Ishikawa (cell line): ENCODE measurements around the gene WDHD1.

Experiments used
- CEBPB ChIP-seq: IDR thresholded peaks from 2 replicates; pipeline ENCODE4 v1.6.1; 2012
- CREB1 ChIP-seq: IDR thresholded peaks from 2 replicates; pipeline ENCODE4 v1.6.1; 2012; ENCODE audit warnings: low read depth
- EGR1 ChIP-seq: IDR thresholded peaks from 2 replicates; pipeline ENCODE4 v1.6.1; 2012
- EP300 ChIP-seq: IDR thresholded peaks from 2 replicates; pipeline ENCODE4 v1.6.1; 2012; ENCODE audit warnings: borderline replicate concordance
- FOXM1 ChIP-seq: IDR thresholded peaks from 2 replicates; pipeline ENCODE4 v1.6.1; 2012; ENCODE audit warnings: low read depth, borderline replicate concordance
- MAX ChIP-seq: IDR thresholded peaks from 2 replicates; pipeline ENCODE4 v1.6.1; 2012
- NFIC ChIP-seq: IDR thresholded peaks from 2 replicates; pipeline ENCODE4 v1.6.1; 2012
- RAD21 ChIP-seq: IDR thresholded peaks from 2 replicates; pipeline ENCODE4 v1.6.1; 2012; ENCODE audit warnings: low read depth
- REST ChIP-seq: IDR thresholded peaks from 2 replicates; pipeline ENCODE4 v1.6.1; 2012; ENCODE audit warnings: low read depth, mild to moderate bottlenecking
- TAF1 ChIP-seq: IDR thresholded peaks from 2 replicates; pipeline ENCODE4 v1.6.1; 2012; ENCODE audit warnings: low read depth, mild to moderate bottlenecking
- TCF12 ChIP-seq: IDR thresholded peaks from 2 replicates; pipeline ENCODE4 v1.6.1; 2012; ENCODE audit warnings: low read depth
- TEAD4 ChIP-seq: IDR thresholded peaks from 2 replicates; pipeline ENCODE4 v1.6.1; 2012
- USF1 ChIP-seq: IDR thresholded peaks from 2 replicates; pipeline ENCODE4 v1.6.1; 2012
- YY1 ChIP-seq: IDR thresholded peaks from 2 replicates; pipeline ENCODE4 v1.6.1; 2012; ENCODE audit warnings: low read depth
- ZBTB7A ChIP-seq: IDR thresholded peaks from 2 replicates; pipeline ENCODE4 v1.6.1; 2012; ENCODE audit warnings: low read depth

Gene WDHD1

GRCh38 chr14:55048900-55049436, 22.1 kb upstream of the WDHD1 start:
- TF ChIP-seq EP300 (no peak), NFIC (no peak), EGR1 (no peak), MAX (no peak), TEAD4 (no peak), RAD21 (no peak)

GRCh38 chr14:55047301-55048053, 20.6 kb upstream of the WDHD1 start:
- TF ChIP-seq EGR1 (no peak), TAF1 (no peak), NFIC (no peak)

GRCh38 chr14:55045087-55045486, 18.2 kb upstream of the WDHD1 start:
- no peak for TF ChIP-seq ZBTB7A
- no peak for TF ChIP-seq CREB1
- TF ChIP-seq EP300, result no peak
- no peak for TF ChIP-seq CEBPB
- TF ChIP-seq TEAD4, result no peak
- TF ChIP-seq TCF12, result no peak
- no peak for TF ChIP-seq USF1
- TF ChIP-seq NFIC, result no peak
- TF ChIP-seq TAF1, result no peak
- TF ChIP-seq FOXM1, result no peak
- no peak for TF ChIP-seq MAX
- no peak for TF ChIP-seq REST

GRCh38 chr14:55043528-55043927, 16.6 kb upstream of the WDHD1 start:
- no peak for TF ChIP-seq TEAD4
- TF ChIP-seq YY1, result no peak
- no peak for TF ChIP-seq MAX
- no peak for TF ChIP-seq USF1
- TF ChIP-seq TAF1, result no peak
- no peak for TF ChIP-seq RAD21
- TF ChIP-seq EGR1, result no peak
- TF ChIP-seq TCF12, result no peak
- TF ChIP-seq NFIC, result no peak
- TF ChIP-seq ZBTB7A, result no peak
- TF ChIP-seq REST, result no peak

GRCh38 chr14:55038708-55039107, 11.8 kb upstream of the WDHD1 start:
- TF ChIP-seq RAD21, result no peak
- TF ChIP-seq EGR1, result no peak

GRCh38 chr14:55031190-55031589, 4.3 kb upstream of the WDHD1 start:
- TF ChIP-seq FOXM1, result no peak
- TF ChIP-seq USF1, result no peak
- TF ChIP-seq YY1, result no peak
- no peak for TF ChIP-seq RAD21
- TF ChIP-seq ZBTB7A, result no peak
- no peak for TF ChIP-seq TEAD4
- no peak for TF ChIP-seq EP300
- no peak for TF ChIP-seq CEBPB
- TF ChIP-seq CREB1, result no peak
- TF ChIP-seq TCF12, result no peak
- TF ChIP-seq MAX, result no peak
- TF ChIP-seq REST, result no peak
- TF ChIP-seq NFIC, result no peak
- TF ChIP-seq EGR1, result no peak
- no peak for TF ChIP-seq TAF1
